GM20000 (cell line): ENCODE data around the gene EIF2AK3.

Experiments
- DNase-seq: peaks from one replicate; pipeline ENCODE4 v3.0.0; 2012; ENCODE audit warnings: low spot score
- CTCF ChIP-seq: IDR thresholded peaks from 2 replicates; pipeline ENCODE4 v1.5.1; 2012; ENCODE audit warnings: mild to moderate bottlenecking, control low read depth; ENCODE audit errors: extremely low read depth, missing control alignments

The EIF2AK3 gene

DNA sequence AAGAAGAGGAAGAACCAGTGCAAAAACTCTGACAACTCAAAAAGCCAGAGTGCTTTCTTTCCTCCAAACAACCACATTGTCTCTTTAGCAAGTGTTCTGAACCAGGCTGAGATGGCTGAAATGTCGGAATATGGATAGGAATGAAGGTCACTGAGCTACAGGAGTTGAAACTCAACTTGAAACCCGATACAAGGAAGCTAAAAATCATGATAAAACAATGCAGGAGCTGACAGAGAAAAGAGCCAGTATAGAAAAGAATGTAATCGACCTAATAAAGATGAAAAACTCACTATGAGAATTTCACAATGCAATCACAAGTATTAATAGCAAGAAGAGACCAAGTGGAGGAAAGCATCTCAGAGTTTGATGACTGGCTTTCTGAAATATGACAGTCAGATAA lies 15.0 kb upstream of the EIF2AK3 start:
- no peak for TF ChIP-seq CTCF
- no peak for DNase-seq

GRCh38 chr2:88641330-88641729 lies 14.1 kb upstream of the EIF2AK3 start:
- no peak for DNase-seq
- TF ChIP-seq CTCF: no peak

GRCh38 chr2:88639865-88640264 lies 12.6 kb upstream of the EIF2AK3 start:
- TF ChIP-seq CTCF: no peak
- no peak for DNase-seq

DNA sequence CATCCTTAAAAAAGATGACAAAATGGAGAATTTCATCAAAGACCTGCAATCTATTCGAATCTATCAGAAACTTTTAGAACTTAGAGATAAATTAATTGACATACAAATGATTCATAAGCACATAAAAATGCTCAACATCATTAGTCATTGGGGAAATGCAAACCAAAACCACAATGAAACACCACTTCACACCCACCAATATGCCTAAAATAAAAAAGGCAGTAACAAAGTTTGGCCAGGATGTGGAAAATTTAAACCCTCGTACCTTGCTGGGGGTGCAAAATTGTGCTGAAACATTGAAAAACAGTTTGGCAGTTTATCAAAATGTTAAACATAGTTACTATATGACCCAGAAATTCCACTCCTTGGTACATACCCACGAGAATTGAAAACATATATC lies 11.5 kb upstream of the EIF2AK3 start:
- TF ChIP-seq CTCF: no peak
- no peak for DNase-seq

DNA sequence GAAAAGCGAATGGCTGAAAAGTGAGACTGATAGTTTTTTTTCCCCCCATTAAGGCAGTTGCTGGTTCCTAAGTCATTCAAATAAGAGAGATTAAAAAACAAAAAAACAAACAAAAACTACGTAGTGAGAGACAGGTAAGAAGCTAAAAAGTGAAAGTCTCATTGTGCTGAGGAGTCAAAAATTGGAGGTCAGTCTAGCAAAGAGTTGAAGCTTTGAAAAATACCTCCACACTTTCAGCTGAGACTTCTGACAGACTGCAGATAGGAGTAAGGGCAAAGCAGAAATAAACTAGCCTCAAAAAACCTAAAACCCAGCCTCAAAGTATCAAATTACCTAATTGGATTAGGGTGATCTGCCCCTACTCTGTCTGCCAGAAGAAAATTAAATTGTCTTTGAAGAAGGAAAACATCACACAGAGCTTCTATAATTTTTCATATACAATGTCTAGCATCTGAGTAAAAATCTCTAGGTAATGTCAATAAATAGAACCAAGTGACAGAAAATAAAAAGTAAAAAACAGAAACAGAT lies 10.9 kb upstream of the EIF2AK3 start:
- no peak for DNase-seq

DNA sequence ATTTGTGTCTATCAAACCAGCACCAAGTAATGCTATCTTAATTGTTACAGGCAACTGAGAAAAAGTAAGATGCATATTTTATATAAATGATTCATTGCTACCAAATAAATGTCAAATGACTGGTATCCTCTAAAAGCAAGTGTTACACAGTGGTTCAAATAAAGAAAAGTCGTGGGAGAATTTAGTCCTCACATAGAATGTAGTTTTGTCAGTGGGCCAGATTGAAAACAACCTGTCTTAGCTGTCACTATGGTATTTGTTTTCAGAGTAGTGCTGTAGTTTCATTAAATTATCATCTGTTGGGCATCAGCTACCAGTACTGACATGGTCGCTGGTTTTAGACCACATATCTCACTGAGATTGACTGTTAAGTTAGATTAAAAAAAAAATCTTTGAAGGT lies 10.2 kb upstream of the EIF2AK3 start:
- TF ChIP-seq CTCF: no peak
- no peak for DNase-seq

More for the DNA sequence above, 10.9 kb upstream of the EIF2AK3 start:
- no peak for TF ChIP-seq CTCF

DNA sequence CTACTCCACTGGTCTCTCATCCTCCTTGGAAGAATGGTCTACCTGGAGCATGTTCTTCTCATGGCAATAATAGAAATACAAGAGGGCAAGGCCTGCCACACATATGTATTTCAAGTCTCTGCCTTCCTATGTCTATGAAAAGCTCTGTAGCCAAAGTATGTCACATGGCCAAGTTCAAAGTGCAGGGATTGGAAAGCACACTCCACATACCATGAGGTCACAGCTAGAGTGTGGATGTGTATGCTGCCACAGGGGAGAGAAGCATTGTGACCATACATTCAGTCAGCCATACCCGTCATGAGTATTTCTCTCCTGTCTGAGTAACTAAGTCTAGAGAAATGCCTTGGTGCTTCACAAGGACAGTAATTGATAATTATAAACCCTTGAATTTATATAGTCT lies 8.8 kb upstream of the EIF2AK3 start:
- no peak for TF ChIP-seq CTCF
- no peak for DNase-seq
